Ectodermal cell (in vitro differentiated cells): ENCODE results near the gene DNAH7.

Source experiments
- H3K27ac ChIP-seq: 2 replicates; pipeline ENCODE4 v1.7.0; 2013; ENCODE audit warnings: mild to moderate bottlenecking, low read depth, low read length; ENCODE audit not compliant: insufficient read depth, poor library complexity, severe bottlenecking
- H3K27me3 ChIP-seq: 2 replicates; pipeline ENCODE4 v1.7.0; 2013; ENCODE audit warnings: mild to moderate bottlenecking, low read length; ENCODE audit not compliant: insufficient read depth, control insufficient read depth, poor library complexity, severe bottlenecking
- H3K36me3 ChIP-seq: one replicate; pipeline ENCODE4 v1.7.0; 2013; ENCODE audit warnings: low read length; ENCODE audit not compliant: control insufficient read depth, insufficient read depth
- H3K4me1 ChIP-seq: one replicate; pipeline ENCODE4 v1.7.0; 2013; ENCODE audit warnings: low read length; ENCODE audit not compliant: control insufficient read depth, insufficient read depth
- H3K4me3 ChIP-seq: 2 replicates; pipeline ENCODE4 v1.7.0; 2013; ENCODE audit warnings: low read depth, low read length, control low read depth; ENCODE audit not compliant: insufficient read depth
- H3K9me3 ChIP-seq: 2 replicates; pipeline ENCODE4 v1.7.0; 2013; ENCODE audit warnings: mild to moderate bottlenecking, low read length, moderate library complexity; ENCODE audit not compliant: control insufficient read depth
- WGBS, 2 experiments: methylation state at CpG; one replicate each; pipeline ENCODE4 v1.1.7; 2013; ENCODE audit warnings: missing lambda C conversion rate in 2 of 2; 5-methylcytosine and 5-hydroxymethylcytosine counted together

Gene DNAH7

DNA sequence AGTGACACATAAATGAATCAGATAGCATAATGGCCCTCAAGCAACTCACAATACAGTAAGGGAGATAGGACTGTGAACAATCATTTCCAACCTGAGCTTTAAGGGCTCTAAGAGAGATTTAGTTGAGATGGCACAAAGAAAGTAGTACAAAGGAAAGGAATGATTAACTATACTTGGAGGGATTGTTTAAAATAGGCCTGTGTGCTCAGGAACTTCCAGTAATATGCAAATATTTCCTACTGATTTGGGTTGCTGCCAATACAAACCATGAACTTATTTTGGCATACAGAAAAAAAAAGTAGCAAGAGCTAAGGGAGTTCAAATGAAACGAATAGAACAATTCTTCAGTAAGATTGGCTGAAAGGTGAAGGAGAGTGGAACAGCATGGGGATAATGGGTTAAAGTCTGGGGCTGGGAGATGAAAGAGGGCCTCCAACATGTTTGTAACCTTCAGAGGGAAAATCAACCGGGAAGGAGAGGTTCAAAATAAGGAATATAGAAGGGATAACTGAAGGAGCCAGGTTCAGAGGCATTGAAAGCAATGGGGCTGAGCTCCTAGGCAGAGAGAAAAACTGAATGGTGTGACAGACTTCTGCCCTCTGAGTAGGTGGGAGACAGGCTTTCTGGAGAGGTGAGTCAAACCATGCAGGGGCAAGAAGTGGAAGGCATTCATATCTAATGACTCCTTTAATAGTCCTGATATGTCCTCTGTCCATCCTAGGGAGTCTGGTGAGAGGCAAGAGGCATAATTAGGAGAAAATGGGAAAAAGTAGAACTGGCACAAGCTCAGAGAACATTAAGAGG lies 83.5 kb downstream of the DNAH7 start:
- H3K36me3 ChIP-seq, result no peaks in the 10 kb centered on the region
- 74 to 75% methylated on average over 2 of the region's 2 CpGs for WGBS, 2 experiments

DNA sequence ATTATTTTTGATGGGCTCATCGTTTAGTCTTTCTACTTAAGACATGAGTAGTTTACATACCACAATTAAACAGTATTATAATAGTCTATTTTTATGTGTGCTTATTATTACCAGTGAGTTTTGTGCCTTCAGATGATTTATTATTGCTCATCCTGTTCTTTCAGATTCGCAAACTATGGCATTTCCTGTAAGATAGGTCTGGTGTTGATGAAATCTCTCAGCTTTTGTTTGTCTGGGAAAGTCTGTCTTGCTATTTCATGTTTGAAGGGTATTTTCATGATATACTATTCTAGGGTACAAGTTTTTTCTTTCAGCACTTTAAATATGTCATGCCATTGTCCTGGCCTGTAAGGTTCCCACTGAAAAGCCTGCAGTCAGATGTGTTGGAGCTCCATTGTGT lies 101.3 kb downstream of the DNAH7 start:
- 95 to 97% methylated on average over 1 of the region's 2 CpGs for WGBS, 2 experiments
- Histone ChIP-seq H3K4me1 (no peaks in the 10 kb centered on the region), H3K36me3 (no peaks in the 10 kb centered on the region), H3K27me3 (no peaks in the 10 kb centered on the region), H3K9me3 (no peaks in the 10 kb centered on the region), H3K27ac (no peak overlapping the region), H3K4me3 (no peak overlapping the region)

More for the DNA sequence above, 83.5 kb downstream of the DNAH7 start:
- Histone ChIP-seq H3K4me1 (no peaks in the 10 kb centered on the region), H3K27ac (no peak overlapping the region), H3K9me3 (no peaks in the 10 kb centered on the region), H3K27me3 (no peaks in the 10 kb centered on the region), H3K4me3 (no peak overlapping the region)

DNA sequence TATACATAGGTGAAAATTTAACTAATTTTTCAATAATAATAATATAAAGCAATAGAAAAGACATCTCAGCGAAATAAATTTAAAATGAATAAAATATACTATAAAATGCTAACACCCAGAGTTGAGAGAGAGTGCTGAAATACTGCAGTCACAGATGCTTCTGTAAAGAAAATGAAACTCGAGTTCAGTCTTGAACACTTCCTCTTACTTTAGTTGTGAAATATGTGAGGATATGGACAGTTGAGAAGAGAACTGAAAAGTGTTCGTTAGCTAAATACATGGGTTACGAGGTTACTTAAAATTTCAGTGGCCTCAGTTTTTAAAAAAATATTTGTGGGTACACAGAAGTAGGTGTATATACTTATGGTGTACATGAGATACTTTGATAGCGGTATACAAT lies 106.8 kb downstream of the DNAH7 start:
- H3K4me1 ChIP-seq, result no peaks in the 10 kb centered on the region
- no peak overlapping the region for H3K27ac ChIP-seq
- no peaks in the 10 kb centered on the region for H3K27me3 ChIP-seq
- H3K4me3 ChIP-seq, result no peak overlapping the region
- H3K36me3 ChIP-seq, result no peaks in the 10 kb centered on the region
- WGBS, 2 experiments, result 87 to 94% methylated on average over 3 to 4 of the region's 5 CpGs
- H3K9me3 ChIP-seq, result no peaks in the 10 kb centered on the region

DNA sequence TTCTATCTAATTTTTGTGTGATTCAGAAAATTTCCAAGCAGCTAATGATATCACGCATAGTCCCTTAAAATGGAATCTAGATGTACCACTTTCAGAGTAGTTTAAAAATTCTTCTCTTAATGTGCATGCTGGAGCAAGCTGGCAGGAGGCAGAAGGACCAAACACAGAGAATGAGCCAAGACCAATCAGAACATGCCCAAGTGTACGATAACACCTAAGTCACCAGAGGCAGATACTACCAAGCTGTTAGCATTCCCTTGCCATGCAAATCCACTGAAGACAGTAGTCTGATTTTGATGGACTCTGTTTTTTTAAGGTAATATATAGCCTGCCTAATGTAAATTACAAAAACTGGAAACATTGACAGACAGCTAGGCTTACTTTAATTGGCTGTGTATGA lies 109.3 kb downstream of the DNAH7 start:
- Histone ChIP-seq H3K36me3 (no peaks in the 10 kb centered on the region), H3K4me1 (no peaks in the 10 kb centered on the region), H3K9me3 (no peaks in the 10 kb centered on the region), H3K27ac (no peak overlapping the region), H3K4me3 (no peak overlapping the region), H3K27me3 (no peaks in the 10 kb centered on the region)
- WGBS, 2 experiments, result 96 to 100% methylated on average over 2 of the region's 2 CpGs

DNA sequence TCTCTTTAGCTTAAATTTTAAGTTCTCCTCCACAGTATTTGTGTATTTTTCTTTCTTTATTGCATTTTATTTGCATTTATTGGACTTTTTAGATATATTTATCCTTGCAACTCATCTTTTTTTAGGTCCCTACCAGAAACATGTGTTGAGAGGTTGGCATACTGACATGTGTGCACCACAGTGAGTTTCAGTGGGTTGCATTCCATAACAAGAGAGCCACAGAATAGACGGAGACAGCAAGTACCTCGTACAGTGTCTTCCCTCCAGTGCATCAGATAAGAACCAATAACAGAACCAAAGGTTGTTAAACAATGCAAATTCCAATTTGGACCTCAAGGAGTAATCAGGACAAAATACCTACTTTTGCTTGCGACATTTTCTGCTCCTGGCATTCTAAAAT lies 111.9 kb downstream of the DNAH7 start:
- no peaks in the 10 kb centered on the region for H3K36me3 ChIP-seq
- H3K27ac ChIP-seq, result no peak overlapping the region
- WGBS, 2 experiments, result 96 to 98% methylated on average over 3 of the region's 3 CpGs
- no peaks in the 10 kb centered on the region for H3K9me3 ChIP-seq
- no peaks in the 10 kb centered on the region for H3K4me1 ChIP-seq
- H3K4me3 ChIP-seq, result no peak overlapping the region
- no peaks in the 10 kb centered on the region for H3K27me3 ChIP-seq

DNA sequence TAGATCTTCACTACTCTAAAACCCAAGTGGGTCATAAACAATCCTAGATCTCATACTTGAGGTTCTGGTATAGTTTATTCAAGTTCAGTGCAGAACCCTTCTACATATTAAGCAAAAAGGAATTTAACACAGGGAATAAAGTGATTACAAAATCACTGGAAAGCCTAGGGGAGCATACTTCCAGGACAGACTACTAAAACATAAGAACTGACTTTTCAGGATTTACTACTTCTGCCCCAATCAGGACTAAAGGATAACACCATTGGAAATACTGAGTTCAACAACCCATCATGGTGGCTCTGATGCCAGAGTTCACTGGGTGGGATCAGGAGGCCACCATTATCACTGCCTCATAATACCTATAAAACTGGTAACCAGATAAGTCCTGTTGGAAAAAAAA lies 123.6 kb downstream of the DNAH7 start:
- Histone ChIP-seq H3K4me1 (no peaks in the 10 kb centered on the region), H3K4me3 (no peak overlapping the region), H3K27me3 (no peaks in the 10 kb centered on the region), H3K9me3 (no peaks in the 10 kb centered on the region), H3K27ac (no peak overlapping the region), H3K36me3 (no peaks in the 10 kb centered on the region)

DNA sequence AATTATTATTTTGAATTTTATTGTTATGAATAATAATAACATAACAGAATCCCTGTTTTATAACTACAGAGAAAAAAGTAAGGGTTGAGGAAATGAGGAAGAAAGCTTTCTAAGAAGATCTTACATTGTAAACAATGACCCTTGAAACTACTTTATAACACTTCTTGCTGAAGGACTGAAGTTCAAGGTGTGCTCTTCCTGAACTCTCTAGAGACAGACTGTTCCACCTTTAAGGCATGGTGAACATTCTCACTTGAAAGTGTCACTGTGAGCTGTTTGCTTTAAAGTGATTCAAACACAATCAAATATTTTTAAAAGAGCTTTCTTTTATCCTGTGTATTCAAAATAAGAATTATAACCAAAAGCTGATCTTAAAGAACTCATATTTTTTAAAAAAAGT lies 131.5 kb downstream of the DNAH7 start:
- H3K36me3 ChIP-seq, result no peaks in the 10 kb centered on the region
- no peaks in the 10 kb centered on the region for H3K4me1 ChIP-seq
- no peak overlapping the region for H3K4me3 ChIP-seq
- H3K27me3 ChIP-seq, result no peaks in the 10 kb centered on the region
- no peaks in the 10 kb centered on the region for H3K9me3 ChIP-seq
- H3K27ac ChIP-seq, result no peak overlapping the region

DNA sequence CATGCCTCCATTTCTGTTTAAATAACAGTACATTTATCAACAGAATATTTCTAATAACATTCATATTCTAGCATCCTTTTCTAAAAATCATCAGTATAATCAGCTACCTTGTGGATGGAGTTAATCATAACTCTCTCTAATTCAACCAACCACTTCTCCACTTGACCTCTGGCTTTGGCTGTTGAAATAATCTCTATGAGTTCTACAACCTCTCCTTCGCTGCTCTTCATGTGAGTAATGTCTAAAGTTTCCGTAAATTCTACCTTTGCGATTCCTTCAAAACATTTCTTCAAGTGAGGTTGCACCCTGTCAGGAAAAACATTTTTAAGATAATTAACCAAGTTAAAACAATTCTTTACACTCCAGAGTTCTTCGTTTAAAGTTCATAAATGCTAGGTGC lies 134.2 kb downstream of the DNAH7 start:
- Histone ChIP-seq H3K4me3 (no peak overlapping the region), H3K27ac (no peak overlapping the region), H3K36me3 (no peaks in the 10 kb centered on the region), H3K4me1 (no peaks in the 10 kb centered on the region), H3K9me3 (no peaks in the 10 kb centered on the region), H3K27me3 (no peaks in the 10 kb centered on the region)
- WGBS, 2 experiments, result 95 to 100% methylated on average over 4 of the region's 4 CpGs

DNA sequence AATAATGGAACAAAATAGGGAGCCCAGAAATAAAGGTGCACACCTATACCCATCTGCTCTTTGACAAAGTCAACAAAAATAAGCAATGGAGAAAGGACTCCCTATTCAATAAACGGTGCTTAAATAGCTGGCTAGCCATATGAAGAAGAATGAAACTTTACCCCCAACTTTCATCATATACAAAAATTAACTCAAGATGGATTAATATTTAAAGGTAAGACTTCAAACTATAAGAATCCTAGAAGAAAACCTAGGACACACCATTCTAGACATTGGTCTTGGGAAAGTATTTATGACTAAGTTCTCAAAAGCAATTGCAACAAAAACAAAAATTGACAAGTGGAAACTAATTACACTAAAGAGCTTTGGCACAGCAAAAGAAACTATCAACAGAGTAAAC lies 139.1 kb downstream of the DNAH7 start:
- no peaks in the 10 kb centered on the region for H3K9me3 ChIP-seq
- 100% methylated on average over 1 of the region's 1 CpG; no CpG with 5 or more reads in 1 of the 2 experiments for WGBS, 2 experiments
- no peak overlapping the region for H3K4me3 ChIP-seq
- H3K4me1 ChIP-seq, result no peaks in the 10 kb centered on the region
- H3K27ac ChIP-seq, result no peak overlapping the region
- no peaks in the 10 kb centered on the region for H3K36me3 ChIP-seq
- no peaks in the 10 kb centered on the region for H3K27me3 ChIP-seq

DNA sequence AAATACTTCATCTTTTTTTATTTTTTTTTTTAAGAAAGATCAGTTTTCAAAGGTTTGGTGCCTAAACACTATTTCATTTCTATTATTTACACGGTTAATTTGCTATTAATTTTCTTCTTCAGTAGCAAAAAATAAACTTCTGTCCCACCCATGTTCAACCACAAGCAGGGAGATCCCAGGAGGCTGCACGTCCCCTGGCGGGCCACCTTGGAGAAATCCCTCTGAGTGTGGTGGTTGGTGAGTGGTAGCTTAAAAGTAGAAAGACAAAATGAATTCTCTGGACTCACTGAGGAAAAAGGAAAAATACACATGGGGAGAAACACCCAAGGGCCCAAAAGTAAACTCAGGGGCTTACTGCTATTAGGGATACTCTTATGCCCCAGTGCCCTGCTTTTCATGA lies 143.5 kb downstream of the DNAH7 start:
- Histone ChIP-seq H3K4me1 (no peaks in the 10 kb centered on the region), H3K27ac (no peak overlapping the region), H3K4me3 (no peak overlapping the region), H3K36me3 (no peaks in the 10 kb centered on the region), H3K27me3 (no peaks in the 10 kb centered on the region), H3K9me3 (no peaks in the 10 kb centered on the region)
- 95 to 100% methylated on average over 1 to 3 of the region's 3 CpGs for whole genome bisulfite sequencing, 2 experiments

DNA sequence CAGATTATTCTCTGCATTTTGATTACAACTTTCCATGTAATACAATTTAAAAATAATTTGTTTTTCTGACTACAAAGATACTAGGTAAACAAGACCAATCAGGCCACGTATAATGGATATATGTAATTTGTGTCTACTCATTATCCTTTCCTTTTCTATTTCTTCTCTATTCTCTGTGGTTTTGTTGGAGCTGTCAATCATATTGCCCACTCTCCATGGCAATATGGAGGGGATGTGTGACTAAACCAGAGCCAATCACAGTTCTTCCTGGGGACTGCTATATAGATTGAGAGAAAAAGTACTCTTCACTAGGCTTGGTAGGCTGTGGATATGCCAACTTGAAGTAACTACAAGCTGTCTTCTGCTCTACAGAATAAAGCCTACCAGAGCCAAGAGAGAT lies 144.7 kb downstream of the DNAH7 start:
- H3K27me3 ChIP-seq, result no peaks in the 10 kb centered on the region
- H3K4me1 ChIP-seq, result no peaks in the 10 kb centered on the region
- H3K36me3 ChIP-seq, result no peaks in the 10 kb centered on the region
- 100% methylated on average over 1 of the region's 1 CpG; no CpG with 5 or more reads in 1 of the 2 experiments for WGBS, 2 experiments
- no peak overlapping the region for H3K27ac ChIP-seq
- no peak overlapping the region for H3K4me3 ChIP-seq
- no peaks in the 10 kb centered on the region for H3K9me3 ChIP-seq
